ENCODE measurements around the gene FUT8.

FUT8 gene

GRCh38 chr14:65476273-65476941 lies 63.9 kb downstream of the FUT8 start:
- Histone ChIP-seq H3K9me3 (ENCODE audit: insufficient read depth, low read length, severe bottlenecking) (no peaks in the 10 kb centered on the region), H3K4me1 (ENCODE audit: insufficient read depth, low read length) (no peaks in the 10 kb centered on the region), H2AFZ (ENCODE audit: low read depth, low read length) (no peak overlapping the region), H3K4me3 (ENCODE audit: low read depth in 1 of 2, low read length in 2 of 2) (no peak overlapping the region), H3K79me2 (ENCODE audit: insufficient read depth, low read length) (peaks cover 91% of the 10 kb centered on the region), H3K27me3 (ENCODE audit: insufficient read depth, low read length, poor library complexity) (no peaks in the 10 kb centered on the region), H3K4me2 (ENCODE audit: insufficient read depth, low read length) (no peak overlapping the region), H4K20me1 (ENCODE audit: insufficient read depth, low read length) (peaks cover 19% of the 10 kb centered on the region; the same call in 1 of the 2 replicates), H3K9ac (ENCODE audit: low read depth, low read length) (no peak overlapping the region), H3K36me3 (ENCODE audit: insufficient read depth, low read length) (peaks cover 16% of the 10 kb centered on the region), H3K27ac (ENCODE audit: low read length) (no peak overlapping the region)
- TF ChIP-seq CTCF (IDR thresholded peaks at IDR 0.05; ENCODE audit: borderline replicate concordance, extremely low read depth, low read length, poor library complexity, severe bottlenecking) (no peak), EZH2 (IDR thresholded peaks at IDR 0.05; ENCODE audit: borderline replicate concordance, low read depth, low read length, severe bottlenecking) (no peak)
- ATAC-seq (ENCODE audit: insufficient read depth, low read depth) (no peak), DNase-seq (no peak)

GRCh38 chr14:65476942-65477318 lies 64.4 kb downstream of the FUT8 start:
- Histone ChIP-seq H3K79me2 (ENCODE audit: insufficient read depth, low read length) (peaks cover 91% of the 10 kb centered on the region), H3K4me2 (ENCODE audit: insufficient read depth, low read length) (no peak overlapping the region), H3K4me1 (ENCODE audit: insufficient read depth, low read length) (no peaks in the 10 kb centered on the region), H4K20me1 (ENCODE audit: insufficient read depth, low read length) (peaks cover 16% of the 10 kb centered on the region; the same call in 1 of the 2 replicates), H2AFZ (ENCODE audit: low read depth, low read length) (no peak overlapping the region), H3K27me3 (ENCODE audit: insufficient read depth, low read length, poor library complexity) (no peaks in the 10 kb centered on the region), H3K27ac (ENCODE audit: low read length) (no peak overlapping the region), H3K4me3 (ENCODE audit: low read depth in 1 of 2, low read length in 2 of 2) (no peak overlapping the region), H3K36me3 (ENCODE audit: insufficient read depth, low read length) (peaks cover 13% of the 10 kb centered on the region), H3K9ac (ENCODE audit: low read depth, low read length) (no peak overlapping the region), H3K9me3 (ENCODE audit: insufficient read depth, low read length, severe bottlenecking) (no peaks in the 10 kb centered on the region)
- ATAC-seq (ENCODE audit: insufficient read depth, low read depth) (no peak), DNase-seq (no peak)
- TF ChIP-seq EZH2 (IDR thresholded peaks at IDR 0.05; ENCODE audit: borderline replicate concordance, low read depth, low read length, severe bottlenecking) (no peak), CTCF (IDR thresholded peaks at IDR 0.05; ENCODE audit: borderline replicate concordance, extremely low read depth, low read length, poor library complexity, severe bottlenecking) (no peak)

GRCh38 chr14:65478017-65478416 lies 65.5 kb downstream of the FUT8 start:
- no peak overlapping the region for H3K4me2 ChIP-seq (ENCODE audit: insufficient read depth, low read length)
- ATAC-seq (ENCODE audit: insufficient read depth, low read depth) (no peak), DNase-seq (no peak)
- no peaks in the 10 kb centered on the region for H3K4me1 ChIP-seq (ENCODE audit: insufficient read depth, low read length)
- H3K36me3 ChIP-seq (ENCODE audit: insufficient read depth, low read length), result peaks cover 10% of the 10 kb centered on the region; the same call in 1 of the 2 replicates
- H3K9ac ChIP-seq (ENCODE audit: low read depth, low read length), result no peak overlapping the region
- peaks cover 95% of the 10 kb centered on the region for H3K79me2 ChIP-seq (ENCODE audit: insufficient read depth, low read length)
- no peak overlapping the region for H3K27ac ChIP-seq (ENCODE audit: low read length)
- H2AFZ ChIP-seq (ENCODE audit: low read depth, low read length), result no peak overlapping the region
- no peaks in the 10 kb centered on the region for H3K9me3 ChIP-seq (ENCODE audit: insufficient read depth, low read length, severe bottlenecking)
- no peak overlapping the region for H3K4me3 ChIP-seq (ENCODE audit: low read depth in 1 of 2, low read length in 2 of 2)
- peaks cover 18% of the 10 kb centered on the region for H4K20me1 ChIP-seq (ENCODE audit: insufficient read depth, low read length)
- TF ChIP-seq EZH2 (IDR thresholded peaks at IDR 0.05; ENCODE audit: borderline replicate concordance, low read depth, low read length, severe bottlenecking) (no peak), CTCF (IDR thresholded peaks at IDR 0.05; ENCODE audit: borderline replicate concordance, extremely low read depth, low read length, poor library complexity, severe bottlenecking) (no peak)
- no peaks in the 10 kb centered on the region for H3K27me3 ChIP-seq (ENCODE audit: insufficient read depth, low read length, poor library complexity)

Measured in DND-41 (cell line).